Thyroid gland (tissue), 4 donors: ENCODE data around the gene HOXD12.

ENCODE experiments used
- CTCF ChIP-seq, 6 experiments: fragments of 200-600 bp in 3 of 6; fragments of 450-650 bp in 3 of 6; sonication (generic) in 3 of 6; IDR thresholded peaks; one replicate each; pipeline ENCODE4 v1.5.1; 2016 to 2019; ENCODE audit warnings: antibody characterized with exemption in 6 of 6, mild to moderate bottlenecking in 2 of 6, inconsistent platforms in 1 of 6, moderate library complexity in 1 of 6
- POLR2A ChIP-seq, 2 donors: fragments of 450-650 bp; IDR thresholded peaks; one replicate each; pipeline ENCODE4 v1.6.1; 2017; ENCODE audit warnings: antibody characterized with exemption in 2 of 2, mild to moderate bottlenecking in 2 of 2, moderate library complexity in 1 of 2

- TF ChIP-seq CTCF (IDR thresholded peaks at IDR 0.05), result no peak
- no peak for TF ChIP-seq POLR2A (IDR thresholded peaks at IDR 0.05)
These were observed 42.7 kb downstream of the HOXD12 start for GRCh38 chr2:176142281-176142680.
